NCI-H2107 treated with DMSO at 0.1 percent for 48 hours (cell line): ENCODE results near the gene MUC5AC.
"Not testable (repeated sequence)": the region's sequence is repeated elsewhere in the genome, so short reads cannot be mapped to it uniquely, and the experiment has no call there.

Experiments
- DNase-seq: peaks from one replicate; lab custom pipeline; 2025; ENCODE audit not compliant: unreplicated experiment; lab: John Stamatoyannopoulos, UW

Gene MUC5AC

GRCh38 chr11:1234771-1235305, 77.1 kb downstream of the MUC5AC start:
- no peak for DNase-seq

GRCh38 chr11:1235306-1235900, 77.7 kb downstream of the MUC5AC start:
- no peak for DNase-seq

- DNase-seq: no peak
Measured at GRCh38 chr11:1235901-1236315, 78.2 kb downstream of the MUC5AC start.

GRCh38 chr11:1236316-1237127, 78.8 kb downstream of the MUC5AC start:
- DNase-seq: no peak

- no peak for DNase-seq
Measured at GRCh38 chr11:1237128-1237580, 79.4 kb downstream of the MUC5AC start.

GRCh38 chr11:1237851-1238250, 80.1 kb downstream of the MUC5AC start:
- no peak for DNase-seq

GRCh38 chr11:1238767-1239595, 81.2 kb downstream of the MUC5AC start:
- DNase-seq: no peak

- DNase-seq: no peak
Measured at GRCh38 chr11:1239596-1240205, 81.9 kb downstream of the MUC5AC start.

GRCh38 chr11:1240771-1241170, 83.0 kb downstream of the MUC5AC start:
- no peak for DNase-seq

GRCh38 chr11:1241706-1242105, 84.0 kb downstream of the MUC5AC start:
- DNase-seq: no peak

GRCh38 chr11:1242289-1242688, 84.5 kb downstream of the MUC5AC start:
- DNase-seq: no peak

- not testable (repeated sequence) for DNase-seq
Measured at GRCh38 chr11:1242751-1243150, 85.0 kb downstream of the MUC5AC start.

GRCh38 chr11:1243521-1243920, 85.8 kb downstream of the MUC5AC start:
- not testable (repeated sequence) for DNase-seq

GRCh38 chr11:1244557-1244956, 86.8 kb downstream of the MUC5AC start:
- not testable (repeated sequence) for DNase-seq

- DNase-seq: not testable (repeated sequence)
Measured at GRCh38 chr11:1245717-1246116, 88.0 kb downstream of the MUC5AC start.

GRCh38 chr11:1246301-1246700, 88.5 kb downstream of the MUC5AC start:
- DNase-seq: not testable (repeated sequence)

GRCh38 chr11:1247026-1247425, 89.3 kb downstream of the MUC5AC start:
- DNase-seq: not testable (repeated sequence)

GRCh38 chr11:1248951-1249350, 91.2 kb downstream of the MUC5AC start:
- not testable (repeated sequence) for DNase-seq

- DNase-seq: not testable (repeated sequence)
Measured at GRCh38 chr11:1250411-1250810, 92.7 kb downstream of the MUC5AC start.
